GM18499 (cell line): ENCODE results near the gene ATXN2L.
"Not testable (repeated sequence)": the region's sequence is repeated elsewhere in the genome, so short reads cannot be mapped to it uniquely, and the experiment has no call there.

Experiments
- ATAC-seq: cut with Tn5 transposase; IDR thresholded peaks from one replicate; pipeline ENCODE4 v1.9.1; 2021; ENCODE audit warnings: moderate number of reproducible peaks; ENCODE audit not compliant: insufficient read depth, unreplicated experiment

ATXN2L gene

GRCh38 chr16:28822520-28823290, at the start of gene ATXN2L:
Gene ATXN2L, plus strand, starts transcription at chr16:28822999. Its CDS starts 261 bp downstream, at chr16:28823260.
- ATAC-seq = peak; percentile 32

GRCh38 chr16:28781697-28782096, 41.1 kb upstream of the ATXN2L start:
- not testable (repeated sequence) for ATAC-seq

GRCh38 chr16:28782357-28782756, 40.4 kb upstream of the ATXN2L start:
- ATAC-seq = not testable (repeated sequence)

GRCh38 chr16:28802235-28803019, 20.4 kb upstream of the ATXN2L start:
- ATAC-seq = not testable (repeated sequence)

GRCh38 chr16:28807445-28808120, 15.2 kb upstream of the ATXN2L start:
- ATAC-seq = not testable (repeated sequence)

GRCh38 chr16:28820016-28820415, 2.8 kb upstream of the ATXN2L start:
- ATAC-seq = no peak

GRCh38 chr16:28820546-28820945, 2.3 kb upstream of the ATXN2L start:
- not testable (repeated sequence) for ATAC-seq

- no peak for ATAC-seq
Measured at GRCh38 chr16:28821874-28822519, 802 bp upstream of the ATXN2L start.

- ATAC-seq = no peak
Measured at GRCh38 chr16:28823291-28823872, 583 bp downstream of the ATXN2L start.

- no peak for ATAC-seq
Measured at GRCh38 chr16:28823873-28824716, 1.3 kb downstream of the ATXN2L start.

GRCh38 chr16:28824717-28824973, 1.8 kb downstream of the ATXN2L start:
- ATAC-seq = no peak

- no peak for ATAC-seq
Measured at GRCh38 chr16:28826141-28826540, 3.3 kb downstream of the ATXN2L start.

GRCh38 chr16:28829747-28830146, 6.9 kb downstream of the ATXN2L start:
- ATAC-seq = no peak

GRCh38 chr16:28830531-28830930, 7.7 kb downstream of the ATXN2L start:
- ATAC-seq = no peak

GRCh38 chr16:28834349-28834748, 11.6 kb downstream of the ATXN2L start:
- no peak for ATAC-seq

GRCh38 chr16:28834873-28835863, 12.4 kb downstream of the ATXN2L start:
- no peak for ATAC-seq

- ATAC-seq = no peak
Measured at GRCh38 chr16:28835864-28836760, 13.3 kb downstream of the ATXN2L start.
